Renal pelvis (tissue), 4 donors: Measurements from ENCODE around the gene EAF1. TPM values are rescaled to one million over a fixed set of nuclear protein-coding genes. Genes with fewer than 3 reads are reported as not detected.
"Not testable (repeated sequence)": the region's sequence is repeated elsewhere in the genome, so short reads cannot be mapped to it uniquely, and the experiment has no call there.

Experiments used
- DNase-seq: peaks from one replicate; pipeline ENCODE4 v3.0.0-alpha.2; 2013
- polyA plus RNA-seq, 3 donors: library from polyadenylated mRNA; unstranded; fragments of 120-200 nt; gene quantifications; one replicate each; pipeline ENCODE4 v1.2.1, GENCODE V29; 2013; ENCODE audit not compliant: insufficient read length in 3 of 3

Gene EAF1
- polyA plus RNA-seq, 3 donors, result 14.5 to 23.7 (median 22.5) TPM

DNA sequence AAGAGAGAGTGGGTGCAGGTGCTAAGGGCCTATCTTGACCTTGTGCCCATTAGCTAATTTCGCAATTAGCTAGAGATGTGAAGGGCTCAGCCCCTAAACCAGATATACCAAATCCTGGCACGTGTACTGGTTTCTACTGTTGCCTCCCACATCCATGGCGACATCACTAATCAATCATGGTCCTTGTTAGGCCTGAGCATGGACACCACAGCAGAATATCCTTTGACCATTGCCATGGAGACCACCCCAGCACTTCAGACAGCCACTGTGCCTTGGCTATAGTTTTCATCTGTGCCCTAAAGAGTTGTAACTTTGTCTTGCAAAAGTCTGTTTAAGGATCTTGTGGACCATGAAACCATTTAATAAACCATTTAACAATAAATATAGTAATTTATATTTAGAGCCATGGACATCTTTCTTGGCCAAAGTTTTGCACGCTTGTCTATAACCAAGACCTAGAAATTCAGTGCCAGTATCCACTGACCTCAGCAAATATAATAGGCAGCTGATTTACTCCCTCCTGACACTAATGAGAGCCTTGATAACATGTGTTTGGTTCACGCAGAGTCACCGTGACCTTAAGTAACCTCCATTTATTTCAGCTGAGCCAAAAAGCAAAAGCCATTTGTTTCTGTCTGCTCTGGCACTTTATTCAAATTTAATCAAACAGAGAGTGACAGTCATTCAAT, 50.7 kb downstream of the EAF1 start:
- no peak for DNase-seq

GRCh38 chr3:15478640-15478979, 51.2 kb downstream of the EAF1 start:
- DNase-seq, result no peak

- DNase-seq, result no peak
Observed at GRCh38 chr3:15479400-15480224, 52.2 kb downstream of the EAF1 start.

GRCh38 chr3:15484551-15484950, 57.2 kb downstream of the EAF1 start:
- DNase-seq, result not testable (repeated sequence)

DNA sequence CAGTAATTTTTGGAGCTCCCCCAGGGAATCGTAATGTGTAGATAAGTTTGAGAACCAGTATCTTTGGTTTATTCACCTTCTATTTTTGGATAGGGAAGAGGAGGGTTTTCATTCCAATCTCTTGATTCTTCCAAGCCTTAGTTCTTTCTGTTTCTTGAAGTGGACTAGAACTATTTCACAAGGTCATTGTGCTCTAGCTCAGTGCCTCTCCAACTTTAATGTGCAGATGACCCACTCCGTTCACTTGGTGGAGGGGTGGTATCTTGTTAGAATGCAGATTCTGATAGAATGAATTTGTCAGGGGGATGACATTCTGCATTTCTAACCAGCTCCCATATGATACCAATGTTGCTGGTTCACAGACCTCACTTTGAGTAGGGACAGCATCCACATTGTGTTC, 58.6 kb downstream of the EAF1 start:
- no peak for DNase-seq

DNA sequence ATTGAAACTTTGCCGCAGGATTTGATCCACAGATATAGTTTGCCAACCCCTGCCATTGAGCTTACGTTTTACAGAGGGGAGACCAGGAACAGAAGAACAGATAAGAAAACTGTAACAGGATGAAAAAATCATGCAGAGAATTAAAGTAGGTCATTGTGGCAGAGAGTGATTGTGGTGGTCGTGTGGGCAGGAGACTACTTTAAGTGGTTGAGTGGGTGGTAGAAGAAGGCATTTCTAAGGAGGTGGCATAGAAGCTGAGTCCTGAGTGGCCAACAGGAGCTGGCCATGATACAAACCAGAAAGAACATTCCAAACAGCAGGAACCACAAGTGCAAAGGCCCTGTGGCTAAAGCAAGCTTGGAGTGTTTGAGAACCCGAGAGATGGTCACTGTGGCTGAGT, 59.6 kb downstream of the EAF1 start:
- no peak for DNase-seq

GRCh38 chr3:15488002-15488401, 60.6 kb downstream of the EAF1 start:
- no peak for DNase-seq

- DNase-seq, result no peak
Observed at GRCh38 chr3:15490158-15490557, 62.8 kb downstream of the EAF1 start.

- DNase-seq, result no peak
Observed at GRCh38 chr3:15491143-15491542, 63.7 kb downstream of the EAF1 start.

Other genes with a start within 250 kb of the EAF1 start
- gene CAPN7, start 221.4 kb upstream of the EAF1 start, polyA plus RNA-seq, result 10 to 100 TPM; 38.4 to 49.9 (median 48.3) TPM
- gene SH3BP5, start 95.0 kb upstream of the EAF1 start, polyA plus RNA-seq, result 10 to 100 TPM; 51.1 to 52.8 (median 52.3) TPM
- 10 to 100 TPM; 23.9 to 30.2 (median 29.5) TPM for gene METTL6, start 54 bp upstream of the EAF1 start, polyA plus RNA-seq
- 10 to 100 TPM in 2 of 3 donors, 1 to 10 TPM in 1; 4.0 to 11.0 (median 10.1) TPM for gene COLQ, start 94.1 kb downstream of the EAF1 start, polyA plus RNA-seq
- 10 to 100 TPM; 19.4 to 25.9 (median 25.0) TPM for gene HACL1, start 174.0 kb downstream of the EAF1 start, polyA plus RNA-seq
- 10 to 100 TPM; 22.9 to 23.7 (median 23.5) TPM for gene BTD, start 174.1 kb downstream of the EAF1 start, polyA plus RNA-seq